ENCODE measurements around the gene CAMK1D. TPM values are rescaled to one million over a fixed set of nuclear protein-coding genes. Genes with fewer than 3 reads are reported as not detected.

Gene CAMK1D
- total RNA-seq, 1 donor from 2014 or later = 58.8 TPM

DNA sequence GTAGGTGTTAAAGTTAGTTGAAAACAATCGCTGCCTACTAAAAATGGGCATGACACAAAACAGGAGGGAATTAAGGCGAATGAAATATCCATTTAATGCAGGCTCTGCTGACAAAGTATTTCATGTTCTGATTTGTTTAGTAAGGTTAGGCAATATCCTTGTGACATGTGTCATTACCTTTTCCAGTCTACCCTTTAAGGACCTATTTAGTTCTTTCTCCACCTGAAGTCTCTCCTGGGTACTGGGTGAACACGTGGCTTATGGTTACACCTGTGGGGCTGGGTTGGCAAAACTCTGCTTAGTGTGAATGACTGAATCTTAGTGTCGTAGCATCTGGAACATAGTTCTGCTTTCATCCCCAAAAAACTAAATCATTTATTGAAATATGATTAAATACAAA lies 338.6 kb downstream of the CAMK1D start:
- CTCF ChIA-PET = no interaction called here
- DNase-seq (no peak), ATAC-seq (ENCODE audit: low read depth) (no peak)
- intact Hi-C loops (cut with micrococcal nuclease) = no loop called here
- H3K27ac Mint-ChIP-seq = no peak overlapping the region
- H3K27me3 Mint-ChIP-seq = no peaks in the 10 kb centered on the region
- no peak overlapping the region for H3K4me3 Mint-ChIP-seq
- no peaks in the 10 kb centered on the region for H3K9me3 Mint-ChIP-seq
- TF ChIP-seq, protein P1, sequence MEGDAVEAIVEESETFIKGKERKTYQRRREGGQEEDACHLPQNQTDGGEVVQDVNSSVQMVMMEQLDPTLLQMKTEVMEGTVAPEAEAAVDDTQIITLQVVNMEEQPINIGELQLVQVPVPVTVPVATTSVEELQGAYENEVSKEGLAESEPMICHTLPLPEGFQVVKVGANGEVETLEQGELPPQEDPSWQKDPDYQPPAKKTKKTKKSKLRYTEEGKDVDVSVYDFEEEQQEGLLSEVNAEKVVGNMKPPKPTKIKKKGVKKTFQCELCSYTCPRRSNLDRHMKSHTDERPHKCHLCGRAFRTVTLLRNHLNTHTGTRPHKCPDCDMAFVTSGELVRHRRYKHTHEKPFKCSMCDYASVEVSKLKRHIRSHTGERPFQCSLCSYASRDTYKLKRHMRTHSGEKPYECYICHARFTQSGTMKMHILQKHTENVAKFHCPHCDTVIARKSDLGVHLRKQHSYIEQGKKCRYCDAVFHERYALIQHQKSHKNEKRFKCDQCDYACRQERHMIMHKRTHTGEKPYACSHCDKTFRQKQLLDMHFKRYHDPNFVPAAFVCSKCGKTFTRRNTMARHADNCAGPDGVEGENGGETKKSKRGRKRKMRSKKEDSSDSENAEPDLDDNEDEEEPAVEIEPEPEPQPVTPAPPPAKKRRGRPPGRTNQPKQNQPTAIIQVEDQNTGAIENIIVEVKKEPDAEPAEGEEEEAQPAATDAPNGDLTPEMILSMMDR (IDR thresholded peaks at IDR 0.05) = no peak
- H3K36me3 Mint-ChIP-seq (ENCODE audit: low read depth) = peaks cover 33% of the 10 kb centered on the region
- POLR2A ChIA-PET = no interaction called here
- no peaks in the 10 kb centered on the region for H3K4me1 Mint-ChIP-seq

DNA sequence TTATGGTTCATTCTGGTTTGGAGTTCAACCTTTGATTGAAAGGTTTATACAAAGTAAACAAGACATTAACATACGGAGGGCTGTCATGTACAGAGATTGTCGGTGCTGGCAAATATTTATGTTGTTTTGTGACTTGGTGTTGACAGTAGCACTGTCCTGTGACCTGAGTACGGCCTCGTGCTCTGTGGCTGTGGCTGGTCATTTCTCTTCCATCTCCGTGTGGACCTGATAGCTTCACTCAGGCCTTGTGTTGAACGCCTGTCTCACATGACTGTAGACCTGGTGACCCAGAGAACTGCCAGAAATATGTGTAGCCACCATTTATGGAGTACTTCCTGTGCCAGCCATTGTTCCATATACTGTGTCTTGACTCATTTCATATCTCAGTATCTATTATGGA lies 340.5 kb downstream of the CAMK1D start:
- H3K4me3 Mint-ChIP-seq = no peak overlapping the region
- TF ChIP-seq, protein P1 (IDR thresholded peaks at IDR 0.05) = no peak
- ATAC-seq (ENCODE audit: low read depth) = no peak

DNA sequence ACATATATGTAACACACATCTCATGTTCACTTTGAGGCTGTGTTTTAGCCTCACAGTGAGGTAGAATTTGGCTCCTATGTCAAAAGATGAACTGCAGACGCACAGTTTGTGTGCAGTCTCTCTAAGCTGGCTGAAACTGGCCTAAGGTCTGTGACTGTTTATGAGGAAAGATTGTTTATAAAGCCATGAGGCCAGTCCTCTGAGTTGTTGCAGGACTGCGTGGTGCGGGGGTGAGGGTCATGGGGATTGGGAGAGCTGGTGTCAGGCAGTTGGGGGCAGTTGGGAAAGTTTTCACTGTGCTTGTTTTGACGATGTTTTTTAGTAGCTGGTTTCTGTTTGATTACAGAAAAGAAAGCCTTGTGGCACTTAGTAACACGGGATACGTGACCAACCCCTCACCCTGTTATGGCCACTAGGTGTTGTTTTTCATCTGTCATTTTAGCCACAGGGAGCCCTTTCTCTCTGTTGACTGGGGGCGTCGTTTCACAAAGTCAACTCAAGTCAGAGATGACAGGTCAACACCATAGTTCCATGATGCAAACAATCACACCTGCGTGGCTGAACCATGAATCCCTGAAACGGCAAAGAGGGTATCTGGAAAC lies 341.3 kb downstream of the CAMK1D start:
- no peaks in the 10 kb centered on the region for H3K4me1 Mint-ChIP-seq
- ATAC-seq (ENCODE audit: low read depth) (no peak), DNase-seq (no peak)
- H3K27ac Mint-ChIP-seq = no peak overlapping the region
- POLR2A ChIA-PET = no interaction called here
- H3K27me3 Mint-ChIP-seq = no peaks in the 10 kb centered on the region
- TF ChIP-seq, protein P1 (IDR thresholded peaks at IDR 0.05) = no peak
- intact Hi-C loops (cut with micrococcal nuclease) = no loop called here
- H3K9me3 Mint-ChIP-seq = no peaks in the 10 kb centered on the region
- H3K36me3 Mint-ChIP-seq (ENCODE audit: low read depth) = peaks cover 24% of the 10 kb centered on the region
- CTCF ChIA-PET = no interaction called here
- no peak overlapping the region for H3K4me3 Mint-ChIP-seq

More for the DNA sequence above, 340.5 kb downstream of the CAMK1D start:
- Mint-ChIP-seq H3K27ac (no peak overlapping the region), H3K9me3 (no peaks in the 10 kb centered on the region), H3K36me3 (ENCODE audit: low read depth) (peaks cover 27% of the 10 kb centered on the region), H3K4me1 (no peaks in the 10 kb centered on the region), H3K27me3 (no peaks in the 10 kb centered on the region)
- ChIA-PET POLR2A (no interaction called here), CTCF (interaction anchor here (0.6 kb wide), 1 partner anchor 488 kb away, joined by 3 read pairs; no protein-coding TSS in a partner anchor)
- intact Hi-C loops (cut with micrococcal nuclease) = no loop called here
- DNase-seq = no peak

DNA sequence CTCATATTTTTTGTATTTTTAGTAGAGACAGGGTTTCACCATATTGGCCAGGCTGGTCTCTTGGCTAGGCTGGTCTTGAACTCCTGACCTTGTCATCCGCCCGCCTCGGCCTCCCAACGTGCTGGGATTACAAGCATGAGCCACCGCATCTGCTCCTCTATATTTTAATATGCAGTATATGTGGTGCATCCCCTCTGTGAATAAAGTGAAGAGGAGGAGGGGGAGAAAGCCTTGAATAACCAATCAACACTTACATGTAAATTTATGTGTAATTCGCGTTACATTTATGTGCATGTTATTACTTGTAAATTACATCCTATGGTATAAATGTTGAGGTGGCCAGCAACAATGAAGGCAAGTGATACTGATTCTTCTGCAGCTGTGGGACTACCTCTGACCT lies 342.2 kb downstream of the CAMK1D start:
- no peak overlapping the region for H3K27ac Mint-ChIP-seq
- H3K9me3 Mint-ChIP-seq = no peaks in the 10 kb centered on the region
- H3K27me3 Mint-ChIP-seq = no peaks in the 10 kb centered on the region
- ATAC-seq (ENCODE audit: low read depth) (no peak), DNase-seq (no peak)
- CTCF ChIA-PET = no interaction called here
- no peaks in the 10 kb centered on the region for H3K4me1 Mint-ChIP-seq
- intact Hi-C loops (cut with micrococcal nuclease) = no loop called here
- peaks cover 18% of the 10 kb centered on the region for H3K36me3 Mint-ChIP-seq (ENCODE audit: low read depth)
- TF ChIP-seq, protein P1 (IDR thresholded peaks at IDR 0.05) = no peak
- H3K4me3 Mint-ChIP-seq = no peak overlapping the region
- POLR2A ChIA-PET = no interaction called here

DNA sequence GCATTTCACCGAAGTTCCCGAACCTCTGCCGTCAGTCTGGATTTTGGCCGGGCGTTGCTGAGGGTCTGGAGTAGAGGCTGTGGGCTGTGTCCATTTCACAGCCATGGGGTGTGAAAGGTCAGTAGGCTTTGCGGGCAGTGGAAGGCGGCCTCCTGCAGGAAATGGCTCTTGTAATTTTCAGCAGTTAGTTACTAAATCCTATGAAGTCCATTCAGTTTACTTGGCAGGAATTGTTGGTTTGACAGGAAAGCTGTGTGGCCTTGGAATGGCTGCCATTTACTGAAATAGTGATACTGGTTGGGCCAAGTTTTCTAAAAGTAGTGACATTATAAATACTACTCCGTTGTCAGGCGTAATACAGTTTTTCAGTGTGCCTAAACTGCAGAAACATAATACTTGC lies 348.4 kb downstream of the CAMK1D start:
- TF ChIP-seq, protein P1 (IDR thresholded peaks at IDR 0.05) = no peak
- ATAC-seq (ENCODE audit: low read depth) (no peak), DNase-seq (no peak)
- no peak overlapping the region for H3K4me3 Mint-ChIP-seq
- H3K27ac Mint-ChIP-seq = no peak overlapping the region
- H3K36me3 Mint-ChIP-seq (ENCODE audit: low read depth) = peaks cover 45% of the 10 kb centered on the region
- H3K9me3 Mint-ChIP-seq = peaks cover 3% of the 10 kb centered on the region
- no peaks in the 10 kb centered on the region for H3K4me1 Mint-ChIP-seq
- intact Hi-C loops (cut with micrococcal nuclease) = no loop called here
- POLR2A ChIA-PET = no interaction called here
- H3K27me3 Mint-ChIP-seq = no peaks in the 10 kb centered on the region
- CTCF ChIA-PET = no interaction called here

All from activated B cell treated with CpG ODN at 0.5 μM for 24 hours (primary cell).